SIG-M5 treated with dmso at 0.1 percent for 504 hours (cell line): ENCODE data around the gene MRPL23.
"Not testable (repeated sequence)": the region's sequence is repeated elsewhere in the genome, so short reads cannot be mapped to it uniquely, and the experiment has no call there.

Source experiments
- DNase-seq: peaks from one replicate; lab custom pipeline; 2025; ENCODE audit not compliant: unreplicated experiment; lab: John Stamatoyannopoulos, UW

The MRPL23 gene

DNA sequence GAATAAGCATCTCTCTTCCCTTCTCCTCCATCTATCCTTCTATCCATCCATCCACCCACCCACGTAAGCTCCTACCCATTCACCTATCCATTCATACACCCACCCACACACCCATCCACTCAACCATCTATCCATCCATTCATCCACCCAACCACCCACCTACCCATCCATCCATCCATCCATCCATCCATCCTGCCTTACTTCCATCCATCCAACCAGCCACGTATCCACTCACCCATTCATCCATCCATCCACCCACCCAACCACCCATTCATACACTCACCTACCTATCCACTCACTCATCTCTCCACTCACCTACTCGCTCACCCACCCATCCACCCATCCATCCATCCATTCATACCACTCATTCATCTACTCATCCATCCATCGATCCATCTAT, 14.5 kb upstream of the MRPL23 start:
- no peak for DNase-seq

DNA sequence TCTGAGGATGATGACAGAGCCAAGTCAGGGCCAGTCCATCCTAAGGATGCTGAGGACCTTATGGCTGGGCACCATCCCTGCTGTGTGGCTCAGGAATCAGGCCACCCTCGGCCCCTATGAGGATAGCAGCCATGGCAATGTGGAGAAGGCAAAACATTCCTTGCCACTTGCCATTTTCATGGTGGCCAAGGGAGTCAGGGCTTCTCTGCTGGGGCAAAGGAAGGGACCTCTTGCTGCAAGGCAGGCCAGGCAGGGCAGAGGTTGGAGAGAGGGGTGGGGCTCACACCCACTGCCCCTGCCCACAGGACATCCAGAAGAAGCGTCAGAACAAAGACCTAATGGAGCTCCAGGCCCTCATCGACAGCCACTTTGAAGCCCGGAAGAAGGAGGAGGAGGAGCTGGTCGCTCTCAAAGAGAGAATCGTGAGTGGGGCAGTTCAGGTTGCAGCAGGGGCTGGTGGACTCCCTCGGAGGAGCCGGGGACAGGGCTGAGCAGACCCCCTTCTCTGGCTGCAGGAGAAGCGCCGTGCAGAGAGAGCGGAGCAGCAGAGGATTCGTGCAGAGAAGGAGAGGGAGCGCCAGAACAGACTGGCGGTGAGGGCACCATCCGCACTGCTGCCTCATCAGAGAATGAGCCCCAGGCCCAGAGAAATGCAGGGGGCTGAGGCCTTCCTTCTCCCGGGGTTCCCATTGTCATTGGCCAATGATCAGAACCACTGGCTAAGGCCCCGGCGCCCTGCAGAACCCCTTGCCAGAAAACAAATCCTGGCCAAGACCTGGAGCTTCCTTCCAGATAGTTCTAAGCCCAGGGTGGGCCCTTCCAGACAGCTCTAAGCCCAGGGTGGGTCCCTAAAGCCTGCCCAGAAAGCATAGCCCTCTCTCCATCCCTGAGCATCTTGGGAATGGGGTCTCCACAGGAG, 13.5 kb upstream of the MRPL23 start:
- DNase-seq: no peak

DNA sequence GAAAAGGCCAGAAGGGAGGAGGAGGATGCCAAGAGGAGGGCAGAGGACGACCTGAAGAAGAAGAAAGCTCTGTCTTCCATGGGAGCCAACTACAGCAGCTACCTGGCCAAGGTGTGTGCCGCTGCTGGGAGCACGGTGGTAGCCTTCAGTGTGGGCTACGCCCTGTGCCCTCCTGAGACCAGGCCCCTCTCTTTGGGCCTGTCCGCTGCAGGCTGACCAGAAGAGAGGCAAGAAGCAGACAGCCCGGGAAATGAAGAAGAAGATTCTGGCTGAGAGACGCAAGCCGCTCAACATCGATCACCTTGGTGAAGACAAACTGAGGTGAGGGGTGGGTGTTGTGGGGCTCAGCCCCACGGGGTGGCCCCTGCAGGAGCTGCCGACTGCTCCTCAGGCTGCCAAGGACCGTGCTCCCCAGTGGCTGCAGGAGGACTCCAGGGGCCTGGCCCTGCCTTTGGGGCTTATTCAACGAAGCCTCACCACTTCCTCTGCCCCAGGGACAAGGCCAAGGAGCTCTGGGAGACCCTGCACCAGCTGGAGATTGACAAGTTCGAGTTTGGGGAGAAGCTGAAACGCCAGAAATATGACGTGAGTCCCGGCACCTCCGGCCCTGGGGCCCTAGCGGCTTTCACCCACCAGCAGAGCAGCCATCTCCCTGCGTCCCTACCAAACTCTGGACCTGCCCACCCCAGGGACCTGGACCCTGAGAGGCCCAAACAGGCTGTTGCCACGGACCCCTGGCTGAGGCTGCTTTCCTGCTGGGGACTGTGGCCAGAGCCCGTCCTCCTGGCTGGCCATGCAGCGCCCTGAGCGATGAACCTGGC, 12.6 kb upstream of the MRPL23 start:
- DNase-seq: no peak

DNA sequence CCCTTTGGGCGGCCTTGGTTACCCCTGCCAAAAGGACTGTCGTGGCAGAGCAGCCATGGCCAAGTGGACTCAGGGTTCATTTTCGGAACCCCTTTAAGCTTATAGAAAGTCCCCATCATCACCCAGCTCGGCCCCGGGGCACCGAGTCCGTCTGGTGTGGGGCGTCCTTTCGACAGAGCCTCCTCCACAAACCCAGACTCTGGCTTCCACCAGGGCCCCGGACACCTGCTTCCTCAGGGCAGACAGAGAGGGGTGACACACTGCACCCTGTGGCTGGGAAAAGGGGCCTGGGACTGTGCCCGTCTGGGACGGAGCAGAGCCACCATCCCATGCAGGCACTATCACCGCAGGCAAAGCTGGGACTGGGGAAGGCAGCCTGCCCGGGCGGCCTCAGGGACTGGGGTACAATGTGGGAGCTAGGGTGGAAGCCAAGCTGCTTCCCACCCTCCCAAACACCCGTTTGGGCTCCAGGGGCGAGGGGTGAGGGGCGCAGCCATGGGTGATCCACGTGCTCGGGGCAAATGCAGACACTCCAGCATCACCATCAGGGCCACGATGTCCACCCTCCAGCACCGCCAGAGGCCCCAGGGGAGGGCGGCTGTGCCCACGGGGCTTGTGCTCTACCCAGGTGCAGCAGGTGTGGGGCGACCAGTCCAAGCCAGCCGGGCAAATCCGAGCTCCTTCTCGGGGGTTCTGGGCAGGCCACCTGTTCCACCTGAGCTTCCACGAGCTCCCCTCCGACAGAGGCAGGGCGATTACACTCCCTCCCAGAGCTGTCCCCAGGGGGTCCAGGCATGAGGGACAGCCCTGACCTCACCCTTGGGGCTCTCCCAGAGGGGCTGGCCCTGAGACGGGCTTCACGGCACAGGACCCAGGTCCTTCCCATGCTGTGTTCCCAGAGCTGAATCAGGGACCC, 11.7 kb upstream of the MRPL23 start:
- DNase-seq: no peak

DNA sequence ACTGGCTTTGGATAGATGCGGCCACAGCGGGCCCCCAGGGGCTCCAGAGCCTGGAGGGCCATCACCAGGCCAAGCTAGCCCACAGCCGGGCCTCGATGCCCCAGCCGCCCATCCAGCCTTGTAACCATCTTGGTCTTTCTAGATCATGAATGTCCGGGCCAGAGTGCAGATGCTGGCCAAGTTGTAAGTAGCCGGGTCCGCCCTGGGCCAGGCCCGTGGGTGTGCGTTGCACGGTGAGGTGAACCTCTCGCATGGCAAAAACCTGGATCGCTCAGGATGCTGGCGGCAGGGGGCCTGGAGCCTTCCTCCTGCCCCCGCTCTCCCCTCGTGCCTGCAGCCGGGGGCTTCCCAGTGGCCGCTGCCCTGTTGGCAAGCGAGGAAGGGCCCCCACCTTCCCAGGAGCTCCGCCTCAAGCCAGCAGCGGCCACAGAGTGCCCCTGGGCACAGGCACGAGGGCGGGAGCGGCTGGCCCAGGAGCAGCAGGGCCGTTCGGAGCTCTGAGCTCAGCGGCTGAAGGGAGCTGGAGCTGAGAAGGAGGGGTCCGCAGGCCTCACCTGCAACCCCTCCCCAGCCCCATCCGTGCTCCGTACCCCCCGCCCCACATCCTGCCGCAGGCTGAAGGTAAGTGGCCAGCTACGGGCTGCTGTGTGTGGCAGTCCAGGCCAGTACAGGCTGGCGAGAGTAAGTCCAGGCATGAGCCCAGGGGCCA, 10.9 kb upstream of the MRPL23 start:
- no peak for DNase-seq

DNA sequence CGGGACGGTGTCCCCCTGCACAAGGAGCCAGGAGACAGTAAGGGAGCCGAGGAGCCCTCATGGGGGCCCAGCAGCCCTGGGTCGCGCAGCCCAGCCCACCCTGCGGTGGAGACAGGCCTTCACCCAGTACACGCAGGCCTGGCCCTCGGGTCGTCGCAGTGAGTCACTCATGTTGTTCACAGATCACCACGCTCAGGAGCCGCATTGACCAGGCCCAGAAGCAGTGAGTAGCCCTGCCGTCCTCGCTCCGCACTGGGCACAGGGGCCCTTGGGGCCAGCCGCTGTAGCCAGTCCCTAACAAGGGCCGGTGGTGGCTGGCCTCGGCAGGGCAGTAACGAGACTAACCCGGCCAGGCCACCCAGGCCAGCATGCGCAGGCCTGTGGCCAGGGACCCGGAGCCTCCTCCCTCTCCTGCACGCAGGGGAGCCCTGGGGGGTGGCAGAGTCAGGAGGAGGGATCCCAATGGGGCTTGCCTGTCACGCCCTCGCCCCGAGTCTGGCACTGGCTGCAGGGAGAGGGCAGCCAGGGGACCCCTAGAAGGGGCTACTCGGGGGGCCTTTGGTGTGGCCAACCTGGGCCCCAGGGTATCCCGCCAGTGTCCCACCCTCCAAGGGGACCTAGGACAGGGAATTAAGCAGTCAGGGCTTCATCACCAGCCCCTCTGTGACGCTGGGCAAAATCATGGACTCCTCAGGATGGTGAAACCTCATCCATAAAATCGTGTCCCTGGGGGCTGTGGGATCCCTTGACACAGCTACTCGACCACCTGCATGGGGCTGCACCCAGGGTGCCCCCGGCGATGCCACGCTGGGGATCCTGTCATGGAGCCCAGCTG, 10.1 kb upstream of the MRPL23 start:
- DNase-seq: no peak

DNA sequence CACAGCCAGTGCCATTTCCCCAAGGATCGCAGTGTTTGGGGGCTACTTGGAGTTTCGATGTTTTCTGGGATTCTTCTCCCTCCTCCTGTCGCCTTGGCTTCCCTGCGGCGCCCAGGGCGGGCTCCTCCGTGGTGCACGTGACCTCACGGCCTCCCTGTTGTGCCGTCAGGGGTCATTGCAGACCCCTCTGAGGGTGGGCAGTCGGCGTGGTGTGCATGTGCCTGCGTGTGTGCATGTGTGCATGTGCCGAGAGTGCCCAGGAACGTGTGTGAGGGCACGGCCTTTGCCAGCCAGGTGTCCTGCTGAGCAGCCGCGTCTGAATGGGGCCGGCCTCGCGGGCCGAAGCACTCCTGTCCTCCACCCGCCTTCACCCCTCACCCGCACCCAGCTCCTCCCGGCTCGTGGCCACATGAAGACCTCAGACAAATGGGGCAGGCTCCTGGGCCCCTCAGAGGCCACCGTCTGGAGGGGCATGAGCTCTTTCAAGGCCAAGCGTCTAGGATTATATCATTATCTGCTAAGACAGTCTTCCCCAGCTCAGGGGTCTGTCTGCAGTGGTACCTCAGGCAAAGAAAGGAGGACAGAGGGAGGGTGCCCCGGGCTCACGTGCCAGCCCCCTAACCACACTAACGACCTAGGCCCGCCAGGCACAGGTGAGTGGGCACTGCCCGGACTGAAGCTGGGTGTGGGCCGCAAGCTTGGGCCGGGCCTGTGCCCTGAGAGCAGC, 9.4 kb upstream of the MRPL23 start:
- DNase-seq: no peak

DNA sequence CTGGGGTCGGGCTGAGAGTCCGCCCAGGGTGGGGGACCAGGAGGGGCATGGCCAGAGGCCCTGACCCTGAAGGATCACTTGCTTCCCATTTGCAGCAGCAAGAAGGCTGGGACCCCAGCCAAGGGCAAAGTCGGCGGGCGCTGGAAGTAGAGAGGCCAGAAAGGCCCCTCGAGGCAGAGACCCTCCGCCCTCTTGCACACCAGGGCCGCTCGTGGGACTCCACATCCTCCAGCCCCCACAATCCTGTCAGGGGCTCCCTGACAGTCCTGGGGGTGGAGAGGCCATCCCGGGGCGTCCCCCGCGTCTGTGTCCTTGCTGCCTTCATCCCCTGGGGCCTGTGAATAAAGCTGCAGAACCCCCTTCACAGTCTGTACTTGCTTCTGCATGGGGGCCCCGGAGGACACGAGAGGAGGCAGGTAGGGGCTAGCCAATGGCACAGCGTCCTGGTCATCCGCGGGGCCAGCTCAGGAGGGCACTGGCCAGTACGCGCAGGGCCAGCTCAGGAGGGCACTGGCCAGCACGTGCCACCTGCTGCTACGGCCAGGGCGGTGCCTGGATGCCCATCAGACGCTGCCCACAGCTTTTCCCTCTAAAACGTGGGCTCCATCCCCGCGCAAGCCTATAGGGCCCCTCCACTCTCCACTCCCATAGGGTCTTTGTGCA, 8.7 kb upstream of the MRPL23 start:
- DNase-seq: no peak

DNA sequence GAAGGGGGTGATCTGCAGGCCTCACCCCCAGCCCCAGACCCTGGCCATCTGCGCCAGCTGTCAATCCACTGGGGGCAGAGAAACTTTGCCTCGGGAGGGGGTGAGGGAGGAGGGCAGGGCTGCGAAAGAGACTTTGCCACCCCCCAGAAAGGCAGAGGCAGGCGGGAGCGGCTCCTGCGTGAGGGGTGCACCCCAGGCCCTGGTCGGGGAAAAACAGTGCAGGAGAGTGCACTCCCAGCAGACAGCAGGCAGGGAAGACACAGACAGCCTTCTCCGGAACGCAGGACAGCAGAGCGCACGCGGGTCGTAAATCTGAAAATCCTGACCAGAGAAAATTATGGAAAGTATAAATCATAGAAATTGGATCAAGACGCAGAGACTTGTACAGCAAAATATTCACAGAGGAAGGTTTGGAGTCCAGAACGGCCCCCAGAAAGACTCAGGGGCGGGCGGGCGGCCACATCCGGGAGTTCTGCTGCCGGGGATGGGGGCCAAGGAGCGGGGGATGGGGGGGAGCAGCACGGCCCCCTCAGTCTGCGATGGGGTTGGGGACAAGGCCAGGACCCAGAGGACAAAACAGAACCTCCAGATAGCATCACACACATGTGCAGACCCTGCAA, 8.0 kb upstream of the MRPL23 start:
- no peak for DNase-seq

DNA sequence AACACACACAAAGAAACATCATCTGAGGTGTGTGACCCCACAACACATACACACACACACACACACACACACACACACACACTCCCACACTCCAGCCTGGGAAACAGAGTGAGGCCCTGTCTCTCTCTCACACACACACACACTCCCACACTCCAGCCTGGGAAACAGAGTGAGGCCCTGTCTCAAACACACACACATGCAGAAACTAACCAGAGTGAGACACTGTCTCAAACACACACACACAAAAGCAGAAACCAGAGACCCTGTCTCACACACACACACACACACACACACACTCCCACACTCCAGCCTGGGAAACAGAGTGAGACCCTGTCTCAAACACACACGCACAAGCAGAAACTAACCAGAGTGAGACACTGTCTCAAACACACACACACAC, 7.3 kb upstream of the MRPL23 start:
- DNase-seq: not testable (repeated sequence)

DNA sequence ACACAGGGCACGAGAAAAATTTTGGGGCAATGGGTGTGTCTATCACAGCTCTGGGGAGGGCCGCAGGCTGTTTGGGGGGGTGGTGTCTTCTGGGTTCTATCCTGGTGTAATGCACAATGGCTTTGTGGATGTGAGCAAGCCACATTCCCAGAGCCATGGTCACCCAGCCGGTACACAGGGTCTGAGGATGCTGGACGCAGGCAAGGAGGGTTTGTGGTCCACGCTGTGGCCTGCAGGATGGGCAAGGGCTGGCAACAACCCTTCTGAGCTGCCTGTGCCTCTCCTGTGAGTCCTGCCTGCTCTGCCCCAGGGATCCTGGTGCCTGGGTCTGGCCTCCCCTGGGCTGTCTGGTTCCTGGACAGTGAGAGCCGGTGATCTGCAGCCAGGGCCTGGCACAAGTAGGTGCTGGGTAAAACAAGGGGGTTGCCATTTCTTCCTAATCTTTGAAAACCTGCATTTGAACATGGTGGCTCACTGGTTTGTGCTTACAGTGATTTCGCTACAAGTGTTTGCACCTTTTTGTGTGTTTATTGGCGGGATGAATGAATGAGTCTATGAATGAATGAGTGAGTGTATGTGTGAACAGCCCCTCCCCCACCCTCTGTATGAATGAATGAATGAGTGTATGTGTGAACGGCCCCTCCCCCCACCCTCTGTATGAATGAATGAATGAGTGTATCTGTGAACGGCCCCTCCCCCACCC, 4.4 kb upstream of the MRPL23 start:
- no peak for DNase-seq

DNA sequence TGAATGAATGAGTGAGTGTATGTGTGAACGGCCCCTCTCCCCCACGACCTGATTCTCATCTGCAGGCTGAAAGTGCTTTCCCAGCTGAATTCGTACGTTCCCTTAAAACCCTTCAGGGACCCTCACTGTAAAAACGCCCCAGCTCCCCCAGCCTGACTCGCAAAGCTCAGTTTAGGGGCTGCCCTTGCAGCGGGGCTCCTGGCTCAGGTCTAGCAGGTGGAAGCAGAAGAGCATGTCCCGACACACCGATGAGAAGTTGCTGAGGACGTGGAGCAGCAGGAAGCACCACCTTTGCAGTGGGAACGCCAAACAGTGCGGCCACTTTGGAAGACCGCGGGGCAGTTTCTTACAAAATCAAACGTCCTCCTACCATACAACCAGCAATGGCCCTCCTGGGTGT, 3.6 kb upstream of the MRPL23 start:
- no peak for DNase-seq

DNA sequence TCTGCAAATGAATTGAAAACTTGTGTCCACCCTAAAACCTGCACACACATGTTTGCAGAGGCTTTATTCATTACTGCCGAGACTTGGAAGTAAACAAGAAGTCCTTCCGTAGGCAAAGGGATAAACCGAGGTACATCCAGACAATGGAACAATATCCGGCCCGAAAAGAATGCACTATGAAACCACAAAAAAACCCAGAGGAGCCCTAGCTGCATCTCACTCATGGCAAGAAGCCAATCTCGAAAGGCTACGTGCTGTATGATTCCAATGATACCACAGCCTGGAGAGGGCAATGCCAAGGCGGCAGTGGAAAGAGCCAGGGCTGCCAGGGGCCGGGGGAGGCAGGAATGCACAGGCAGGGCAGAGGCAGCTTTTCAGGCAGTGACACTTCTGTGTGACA, 3.2 kb upstream of the MRPL23 start:
- DNase-seq: no peak

DNA sequence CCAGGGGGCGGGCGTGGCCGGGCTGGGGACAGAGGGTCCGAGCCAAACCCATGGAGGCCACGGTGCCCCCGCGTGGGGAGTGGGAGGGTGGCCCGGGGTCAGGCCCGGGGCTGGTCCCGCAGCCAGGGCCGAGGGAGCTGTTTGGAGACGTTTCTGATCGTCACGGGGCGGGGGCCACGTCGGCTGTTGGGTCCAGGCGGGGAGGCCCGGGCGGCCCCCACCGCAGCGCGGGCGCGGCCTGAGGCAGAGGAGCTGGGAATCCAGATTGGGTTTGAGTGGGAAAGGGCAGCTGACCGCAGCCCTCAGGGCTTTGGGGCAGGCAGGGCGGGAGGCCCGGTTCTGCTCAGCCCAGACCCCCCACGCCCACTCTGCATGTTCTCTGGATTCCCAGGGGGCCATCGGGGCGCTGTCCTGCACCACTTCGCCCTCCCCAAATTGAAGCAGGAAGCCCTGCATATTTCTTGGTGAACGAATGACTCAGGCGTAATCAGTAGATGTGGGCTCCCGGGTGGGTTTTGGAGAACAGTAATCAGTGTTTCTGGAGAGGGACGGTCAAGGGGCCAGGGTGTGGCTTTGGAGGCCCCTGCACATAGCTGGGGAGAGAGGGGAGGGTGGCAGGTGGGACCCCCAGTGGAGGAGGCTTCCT, 583 bp downstream of the MRPL23 start:
- no peak for DNase-seq

DNA sequence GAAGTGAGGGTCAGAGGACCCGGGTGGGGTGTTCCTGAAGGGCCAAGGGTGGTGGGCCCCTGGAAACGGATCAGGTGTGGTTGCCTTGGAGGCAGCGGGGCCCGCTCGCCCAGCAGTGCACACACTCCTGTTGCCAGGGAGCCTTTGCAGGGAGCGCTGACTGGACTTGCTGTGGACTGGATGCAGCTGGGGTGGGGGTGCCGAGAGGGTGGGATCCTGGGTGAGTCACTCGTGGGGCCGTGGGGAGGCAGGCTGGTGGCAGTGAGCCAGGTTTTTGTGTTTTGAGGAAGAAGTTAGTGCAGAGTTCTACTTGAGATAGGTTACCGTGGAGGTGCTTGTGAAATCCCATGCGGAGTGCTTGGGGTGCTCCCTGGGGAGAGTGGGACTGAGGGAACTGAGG, 1.3 kb downstream of the MRPL23 start:
- no peak for DNase-seq

DNA sequence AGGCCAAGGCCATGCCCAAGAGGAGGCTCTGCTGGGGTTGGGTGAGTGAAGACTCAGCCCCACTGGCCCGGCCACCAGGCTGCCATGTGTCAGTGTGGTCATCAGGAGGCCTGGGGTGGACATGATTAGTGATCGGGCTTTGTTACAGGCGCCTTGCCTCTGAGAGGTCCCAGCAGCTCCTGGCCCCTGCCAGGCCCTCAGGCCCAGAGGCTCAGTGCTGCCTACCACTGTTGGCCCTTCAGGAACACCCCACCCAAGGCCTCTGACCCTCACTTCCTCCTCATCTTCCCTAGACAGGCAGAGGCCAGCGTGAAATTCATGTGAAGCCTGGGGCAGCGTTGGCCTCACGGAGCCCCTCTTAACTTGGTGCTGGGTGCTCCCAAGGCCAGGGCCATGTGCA, 2.2 kb downstream of the MRPL23 start:
- no peak for DNase-seq

DNA sequence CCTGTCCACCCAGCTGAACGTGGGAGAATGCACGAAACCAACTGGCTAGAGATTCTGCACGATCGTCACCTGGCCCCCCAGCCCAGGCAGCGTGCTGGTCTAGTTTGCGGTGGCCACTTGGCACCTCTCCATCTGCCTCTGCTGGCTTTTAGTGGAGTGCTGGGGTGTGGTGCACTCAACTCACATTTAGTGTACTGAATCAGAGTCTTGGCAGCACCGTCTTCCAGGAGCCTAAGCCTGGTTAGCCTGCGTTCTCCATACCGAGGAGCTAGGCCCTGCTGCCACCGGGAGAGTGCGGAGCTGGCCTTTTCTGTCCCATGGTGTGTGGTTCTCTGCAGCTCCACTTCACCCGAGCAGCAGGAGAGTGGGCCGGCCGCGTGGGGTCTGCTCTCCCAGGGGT, 2.8 kb downstream of the MRPL23 start:
- no peak for DNase-seq
